KMS-11 (cell line): ENCODE data around the gene CD8A.

Source experiments
- H2AFZ ChIP-seq: fragments of 200-600 bp; sonication (generic); 2 replicates; pipeline ENCODE4 v1.6.1; 2016; ENCODE audit warnings: antibody characterized with exemption, mixed run types, low read depth
- H3K27ac ChIP-seq: fragments of 200-600 bp; sonication (generic); 2 replicates; pipeline ENCODE4 v1.6.1; 2016; ENCODE audit warnings: mild to moderate bottlenecking, mixed run types
- H3K27me3 ChIP-seq: fragments of 200-600 bp; sonication (generic); 2 replicates; pipeline ENCODE4 v1.6.1; 2017; ENCODE audit warnings: mild to moderate bottlenecking, low read depth, mixed run types, moderate library complexity; ENCODE audit not compliant: insufficient read depth
- H3K36me3 ChIP-seq: fragments of 200-600 bp; sonication (generic); 2 replicates; pipeline ENCODE4 v1.6.1; 2017; ENCODE audit warnings: mild to moderate bottlenecking, mixed run types; ENCODE audit not compliant: insufficient read depth
- H3K4me1 ChIP-seq: fragments of 200-600 bp; sonication (generic); 2 replicates; pipeline ENCODE4 v1.6.1; 2016; ENCODE audit warnings: mild to moderate bottlenecking, low read depth, mixed run types; ENCODE audit not compliant: poor library complexity, severe bottlenecking
- H3K4me2 ChIP-seq: fragments of 200-600 bp; sonication (generic); 2 replicates; pipeline ENCODE4 v1.7.0; 2016; ENCODE audit warnings: mild to moderate bottlenecking, mixed run types
- H3K4me3 ChIP-seq: fragments of 200-600 bp; sonication (generic); IDR thresholded peaks from 2 replicates; pipeline ENCODE4 v1.6.1; 2017; ENCODE audit warnings: low read depth, low read length, mixed read lengths; ENCODE audit not compliant: insufficient read depth
- H3K79me2 ChIP-seq: fragments of 200-600 bp; sonication (generic); 2 replicates; pipeline ENCODE4 v1.6.1; 2016; ENCODE audit warnings: low read depth, mixed run types; ENCODE audit not compliant: insufficient read depth
- H3K9ac ChIP-seq: fragments of 200-600 bp; sonication (generic); 2 replicates; pipeline ENCODE4 v1.6.1; 2016; ENCODE audit warnings: mild to moderate bottlenecking, mixed run types
- H4K20me1 ChIP-seq: fragments of 200-600 bp; sonication (generic); 2 replicates; pipeline ENCODE4 v1.6.1; 2016; ENCODE audit warnings: mild to moderate bottlenecking, mixed run types; ENCODE audit not compliant: insufficient read depth
- TF ChIP-seq, protein P1 (sequence below): fragments of 200-600 bp; sonication (generic); conservative IDR thresholded peaks from 2 replicates; pipeline ENCODE4 v1.6.1; 2017; ENCODE audit warnings: low read depth, mild to moderate bottlenecking, antibody characterized with exemption, low read length, moderate library complexity, mixed read lengths

The CD8A gene

DNA sequence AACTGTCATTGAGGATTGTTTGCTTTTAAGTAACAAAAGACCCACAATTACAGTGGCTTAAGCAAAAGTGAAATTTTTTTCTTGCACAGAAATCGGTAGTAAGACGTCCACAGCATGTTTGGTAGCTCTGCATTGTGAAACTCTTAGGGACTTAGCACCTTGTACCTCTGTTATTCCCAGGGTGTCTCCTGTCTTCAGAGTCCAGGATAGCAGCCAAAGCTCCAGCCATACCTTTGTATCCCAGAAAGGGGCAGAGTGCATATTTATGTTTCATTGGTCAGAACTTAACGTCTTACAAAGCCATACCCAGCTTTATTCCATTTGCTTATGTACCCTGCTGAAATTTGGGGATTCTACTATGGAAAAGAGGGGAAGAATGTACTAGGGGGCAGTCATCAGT, 37.8 kb downstream of the CD8A start:
- H3K36me3 ChIP-seq = peaks cover 17% of the 10 kb centered on the region; the same call in 1 of the 2 replicates

DNA sequence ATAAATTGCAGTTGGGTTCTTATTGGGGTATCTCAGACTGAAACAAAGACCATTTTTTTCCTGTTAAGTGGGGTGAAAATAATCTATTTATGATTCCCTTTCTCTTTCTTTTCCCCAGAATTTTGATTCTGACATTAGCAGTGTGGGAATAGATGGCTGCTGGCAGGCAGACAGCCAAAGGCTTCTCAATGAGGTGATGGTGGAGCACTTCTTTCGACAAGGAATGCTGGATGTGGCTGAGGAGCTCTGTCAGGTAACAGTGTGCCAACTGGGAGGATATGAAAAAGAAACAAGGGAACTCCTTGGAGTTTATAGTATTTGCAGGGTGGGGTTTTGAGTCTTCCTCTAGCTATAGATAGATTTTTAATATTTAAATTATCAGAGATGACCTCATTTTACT, 38.9 kb downstream of the CD8A start:
- Histone ChIP-seq H3K4me1 (peaks cover 29% of the 10 kb centered on the region), H2AFZ (no peak overlapping the region), H3K27me3 (no peaks in the 10 kb centered on the region), H3K4me3 (no peak overlapping the region), H3K27ac (no peak overlapping the region), H3K9ac (no peak overlapping the region), H4K20me1 (no peaks in the 10 kb centered on the region), H3K36me3 (peaks cover 17% of the 10 kb centered on the region; the same call in 1 of the 2 replicates), H3K4me2 (no peak overlapping the region), H3K79me2 (peaks cover 3% of the 10 kb centered on the region; the same call in 1 of the 2 replicates)
- TF ChIP-seq, protein P1, sequence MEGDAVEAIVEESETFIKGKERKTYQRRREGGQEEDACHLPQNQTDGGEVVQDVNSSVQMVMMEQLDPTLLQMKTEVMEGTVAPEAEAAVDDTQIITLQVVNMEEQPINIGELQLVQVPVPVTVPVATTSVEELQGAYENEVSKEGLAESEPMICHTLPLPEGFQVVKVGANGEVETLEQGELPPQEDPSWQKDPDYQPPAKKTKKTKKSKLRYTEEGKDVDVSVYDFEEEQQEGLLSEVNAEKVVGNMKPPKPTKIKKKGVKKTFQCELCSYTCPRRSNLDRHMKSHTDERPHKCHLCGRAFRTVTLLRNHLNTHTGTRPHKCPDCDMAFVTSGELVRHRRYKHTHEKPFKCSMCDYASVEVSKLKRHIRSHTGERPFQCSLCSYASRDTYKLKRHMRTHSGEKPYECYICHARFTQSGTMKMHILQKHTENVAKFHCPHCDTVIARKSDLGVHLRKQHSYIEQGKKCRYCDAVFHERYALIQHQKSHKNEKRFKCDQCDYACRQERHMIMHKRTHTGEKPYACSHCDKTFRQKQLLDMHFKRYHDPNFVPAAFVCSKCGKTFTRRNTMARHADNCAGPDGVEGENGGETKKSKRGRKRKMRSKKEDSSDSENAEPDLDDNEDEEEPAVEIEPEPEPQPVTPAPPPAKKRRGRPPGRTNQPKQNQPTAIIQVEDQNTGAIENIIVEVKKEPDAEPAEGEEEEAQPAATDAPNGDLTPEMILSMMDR = no peak

More for the DNA sequence above, 37.8 kb downstream of the CD8A start:
- H3K4me1 ChIP-seq = peaks cover 18% of the 10 kb centered on the region
- TF ChIP-seq, protein P1 = no peak
- no peak overlapping the region for H2AFZ ChIP-seq
- H3K27me3 ChIP-seq = no peaks in the 10 kb centered on the region
- H4K20me1 ChIP-seq = no peaks in the 10 kb centered on the region
- H3K4me2 ChIP-seq = no peak overlapping the region
- no peak overlapping the region for H3K9ac ChIP-seq
- no peak overlapping the region for H3K27ac ChIP-seq
- H3K79me2 ChIP-seq = 0 out of 2 replicates have a peak, but pooled peaks cover 3% of the 10 kb centered on the region
- no peak overlapping the region for H3K4me3 ChIP-seq

DNA sequence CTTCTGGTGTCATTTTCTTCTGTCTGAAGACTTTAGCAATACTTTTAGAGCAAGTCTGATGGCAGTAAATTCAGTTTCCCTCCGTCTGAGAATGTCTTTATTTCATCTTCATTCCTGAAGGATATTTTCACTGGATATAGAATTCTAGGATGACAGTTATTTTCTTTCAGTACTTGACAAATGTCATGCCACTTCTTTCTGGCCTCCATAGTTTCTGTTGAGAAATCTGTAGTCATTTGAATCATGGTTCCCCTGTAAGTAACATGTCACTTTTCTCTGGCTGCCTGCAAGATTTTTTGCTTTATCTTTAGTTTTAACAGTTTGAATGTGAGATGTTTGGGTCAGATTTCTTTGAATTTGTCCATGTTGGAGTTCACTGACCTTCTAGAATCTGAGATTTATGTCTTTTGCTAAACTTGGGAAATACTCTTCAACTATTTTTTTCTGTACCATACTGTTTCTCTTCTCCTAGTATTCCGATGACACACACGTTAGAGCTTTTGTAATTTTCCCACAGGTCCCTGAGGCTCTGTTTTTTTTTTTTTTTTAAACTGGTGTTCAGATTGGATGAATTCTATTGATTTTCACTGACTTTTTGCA, 40.4 kb downstream of the CD8A start:
- Histone ChIP-seq H3K36me3 (peaks cover 17% of the 10 kb centered on the region; the same call in 1 of the 2 replicates), H4K20me1 (no peaks in the 10 kb centered on the region), H3K4me2 (no peak overlapping the region), H3K27me3 (no peaks in the 10 kb centered on the region), H3K79me2 (peaks cover 3% of the 10 kb centered on the region; the same call in 1 of the 2 replicates), H3K4me1 (peaks cover 29% of the 10 kb centered on the region), H3K4me3 (no peak overlapping the region), H3K9ac (no peak overlapping the region), H3K27ac (no peak overlapping the region), H2AFZ (no peak overlapping the region)
- TF ChIP-seq, protein P1 = no peak

DNA sequence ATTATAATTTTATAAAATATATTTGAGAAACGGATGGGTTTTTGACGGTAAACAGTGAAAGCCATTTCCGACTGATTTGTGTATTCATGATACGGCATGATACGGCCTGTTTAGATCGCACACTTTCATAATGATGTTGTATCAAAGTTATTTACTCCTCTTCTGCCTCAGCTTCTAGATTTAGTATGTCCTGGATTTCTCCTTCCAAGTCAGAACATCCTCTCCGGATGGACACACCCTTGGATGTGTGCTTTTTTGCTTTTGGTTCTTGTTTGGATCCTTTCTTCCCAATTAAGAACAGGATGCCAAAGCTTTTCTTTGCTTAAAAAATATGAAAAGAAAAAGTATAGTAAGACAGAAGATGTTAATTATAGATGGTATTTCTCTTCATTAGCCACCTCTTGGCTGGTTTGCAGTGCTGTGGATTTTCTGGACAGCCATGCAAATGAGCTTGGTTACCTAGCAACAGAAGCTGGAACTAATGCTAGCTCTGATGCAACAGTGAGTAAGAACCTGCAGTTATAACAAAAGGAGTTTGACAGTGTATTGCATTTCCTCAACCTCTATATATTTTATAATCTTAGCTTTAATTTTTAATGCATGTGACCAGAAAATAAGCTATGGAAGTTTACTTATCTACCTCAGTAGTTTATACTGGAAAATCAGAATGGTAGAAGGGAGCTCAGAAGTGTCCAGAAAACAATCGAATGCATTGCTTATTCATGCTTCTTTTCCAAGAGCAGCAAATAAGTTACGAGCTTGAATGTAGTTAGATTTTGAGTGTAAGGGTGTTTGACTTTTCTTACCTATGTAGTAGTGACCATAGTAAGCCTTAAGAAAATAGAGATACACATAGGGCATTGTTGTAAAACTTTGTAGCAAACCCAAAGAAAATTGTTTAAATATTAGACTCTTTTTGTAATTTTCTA, 42.7 kb downstream of the CD8A start:
- TF ChIP-seq, protein P1 = no peak
- Histone ChIP-seq H3K4me2 (no peak overlapping the region), H2AFZ (no peak overlapping the region), H3K27ac (no peak overlapping the region), H3K4me3 (no peak overlapping the region), H3K36me3 (peaks cover 19% of the 10 kb centered on the region; the same call in 1 of the 2 replicates), H3K4me1 (peaks cover 29% of the 10 kb centered on the region), H3K9ac (no peak overlapping the region), H3K79me2 (peaks cover 8% of the 10 kb centered on the region; the same call in 1 of the 2 replicates), H3K27me3 (no peaks in the 10 kb centered on the region), H4K20me1 (no peaks in the 10 kb centered on the region)
